Neural cell (in vitro differentiated cells): Measurements from ENCODE around the gene ELN.

Experiments used
- EP300 ChIP-seq: fragments of 450-650 bp; conservative IDR thresholded peaks from 2 replicates; pipeline ENCODE4 v1.6.1; 2014; ENCODE audit warnings: antibody characterized with exemption, mild to moderate bottlenecking, moderate library complexity; ENCODE audit not compliant: poor library complexity, severe bottlenecking
- EZH2 ChIP-seq: fragments of 200-600, 300-800 bp; shearing (Covaris generic), sonication (generic); IDR thresholded peaks from 2 replicates; pipeline ENCODE4 v1.6.1; 2014; ENCODE audit warnings: antibody characterized with exemption, low read length, borderline replicate concordance, mild to moderate bottlenecking; ENCODE audit not compliant: insufficient read depth, poor library complexity, severe bottlenecking
- MXI1 ChIP-seq: fragments of 450-650 bp; conservative IDR thresholded peaks from 2 replicates; pipeline ENCODE4 v1.6.1; 2014; ENCODE audit warnings: antibody characterized with exemption, mild to moderate bottlenecking; ENCODE audit not compliant: poor library complexity, severe bottlenecking
- POLR2AphosphoS5 ChIP-seq: IDR thresholded peaks from 2 replicates; pipeline ENCODE4 v1.6.1; 2012
- REST ChIP-seq: IDR thresholded peaks from 2 replicates; pipeline ENCODE4 v1.6.1; 2012; ENCODE audit warnings: borderline replicate concordance
- SMC3 ChIP-seq: fragments of 450-650 bp; conservative IDR thresholded peaks from 2 replicates; pipeline ENCODE4 v1.6.1; 2014; ENCODE audit warnings: antibody characterized with exemption, mild to moderate bottlenecking, moderate library complexity; ENCODE audit not compliant: poor library complexity
- TF ChIP-seq, protein P1 (sequence below): fragments of 450-650 bp; IDR thresholded peaks from 2 replicates; pipeline ENCODE4 v1.5.1; 2014; ENCODE audit warnings: antibody characterized with exemption, mild to moderate bottlenecking, moderate library complexity; ENCODE audit not compliant: poor library complexity, severe bottlenecking

DNA sequence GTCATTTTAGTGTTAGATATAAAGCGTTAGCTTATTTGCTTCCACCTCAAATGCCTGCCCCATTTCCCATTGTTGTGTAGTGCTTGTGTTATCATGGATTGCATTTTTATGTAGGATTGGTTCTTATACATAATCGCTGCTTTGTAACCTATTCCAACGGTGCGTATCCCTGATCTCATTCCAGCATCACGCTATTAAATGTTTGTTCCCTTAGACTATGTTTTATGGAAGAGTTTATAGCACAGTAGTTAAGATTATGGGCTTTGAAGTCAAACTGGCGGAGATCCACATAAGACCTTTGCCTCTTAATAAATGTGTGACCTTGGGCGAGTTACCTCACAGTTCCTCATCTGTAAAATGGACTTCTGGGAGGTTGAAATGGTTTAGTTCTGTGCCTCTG, 34.0 kb upstream of the ELN start:
- TF ChIP-seq, protein P1, sequence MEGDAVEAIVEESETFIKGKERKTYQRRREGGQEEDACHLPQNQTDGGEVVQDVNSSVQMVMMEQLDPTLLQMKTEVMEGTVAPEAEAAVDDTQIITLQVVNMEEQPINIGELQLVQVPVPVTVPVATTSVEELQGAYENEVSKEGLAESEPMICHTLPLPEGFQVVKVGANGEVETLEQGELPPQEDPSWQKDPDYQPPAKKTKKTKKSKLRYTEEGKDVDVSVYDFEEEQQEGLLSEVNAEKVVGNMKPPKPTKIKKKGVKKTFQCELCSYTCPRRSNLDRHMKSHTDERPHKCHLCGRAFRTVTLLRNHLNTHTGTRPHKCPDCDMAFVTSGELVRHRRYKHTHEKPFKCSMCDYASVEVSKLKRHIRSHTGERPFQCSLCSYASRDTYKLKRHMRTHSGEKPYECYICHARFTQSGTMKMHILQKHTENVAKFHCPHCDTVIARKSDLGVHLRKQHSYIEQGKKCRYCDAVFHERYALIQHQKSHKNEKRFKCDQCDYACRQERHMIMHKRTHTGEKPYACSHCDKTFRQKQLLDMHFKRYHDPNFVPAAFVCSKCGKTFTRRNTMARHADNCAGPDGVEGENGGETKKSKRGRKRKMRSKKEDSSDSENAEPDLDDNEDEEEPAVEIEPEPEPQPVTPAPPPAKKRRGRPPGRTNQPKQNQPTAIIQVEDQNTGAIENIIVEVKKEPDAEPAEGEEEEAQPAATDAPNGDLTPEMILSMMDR: no peak
- no peak for TF ChIP-seq MXI1
- TF ChIP-seq EZH2: no peak
- TF ChIP-seq POLR2AphosphoS5: no peak
- TF ChIP-seq REST: no peak
- TF ChIP-seq EP300: no peak
- TF ChIP-seq SMC3: no peak
